Adipocyte (in vitro differentiated cells): ENCODE results near the gene MAP2K5.
A peak's percentile ranks its signal among the peaks of the same experiment; 100 is the strongest.

ENCODE experiments used
- DNase-seq: peaks from one replicate; pipeline ENCODE4 v3.0.0-alpha.2; 2015; ENCODE audit warnings: low read depth
- H3K27me3 ChIP-seq: replicated peaks from 2 replicates; pipeline ENCODE4 v1.7.0; 2013; ENCODE audit warnings: mild to moderate bottlenecking, low read length, moderate library complexity; ENCODE audit not compliant: control insufficient read depth, insufficient read depth
- H3K36me3 ChIP-seq: 2 replicates; pipeline ENCODE4 v1.7.0; 2013; ENCODE audit warnings: low read length, mild to moderate bottlenecking, moderate library complexity; ENCODE audit not compliant: control insufficient read depth, insufficient read depth, severe bottlenecking
- H3K4me1 ChIP-seq: 2 replicates; pipeline ENCODE4 v1.7.0; 2013; ENCODE audit warnings: mild to moderate bottlenecking, low read length, moderate library complexity; ENCODE audit not compliant: control insufficient read depth, insufficient read depth
- H3K4me3 ChIP-seq: 2 replicates; pipeline ENCODE4 v1.7.0; 2013; ENCODE audit warnings: mild to moderate bottlenecking, low read length, moderate library complexity
- H3K9ac ChIP-seq: 2 replicates; pipeline ENCODE4 v1.7.0; 2013; ENCODE audit warnings: mild to moderate bottlenecking, low read length, moderate library complexity
- H3K9me3 ChIP-seq: 2 replicates; pipeline ENCODE4 v1.7.0; 2013; ENCODE audit warnings: mild to moderate bottlenecking, low read length, moderate library complexity; ENCODE audit not compliant: control insufficient read depth

Gene MAP2K5

GRCh38 chr15:67762610-67763368 lies 220.3 kb downstream of the MAP2K5 start:
- peaks cover 6% of the 10 kb centered on the region for H3K36me3 ChIP-seq
- H3K27me3 ChIP-seq, result no peaks in the 10 kb centered on the region
- peak; percentile 26 for DNase-seq
- H3K9ac ChIP-seq, result no peak overlapping the region
- no peaks in the 10 kb centered on the region for H3K4me1 ChIP-seq
- no peak overlapping the region for H3K4me3 ChIP-seq
- H3K9me3 ChIP-seq, result no peaks in the 10 kb centered on the region

- Histone ChIP-seq H3K9ac (no peak overlapping the region), H3K4me1 (no peaks in the 10 kb centered on the region), H3K27me3 (no peaks in the 10 kb centered on the region), H3K4me3 (no peak overlapping the region), H3K36me3 (peaks cover 6% of the 10 kb centered on the region), H3K9me3 (no peaks in the 10 kb centered on the region)
- no peak for DNase-seq
Observed at GRCh38 chr15:67765701-67766100, 223.2 kb downstream of the MAP2K5 start.

- DNase-seq, result no peak
Observed at GRCh38 chr15:67766968-67767367, 224.5 kb downstream of the MAP2K5 start.

GRCh38 chr15:67768313-67768977 lies 225.9 kb downstream of the MAP2K5 start:
- Histone ChIP-seq H3K9me3 (no peaks in the 10 kb centered on the region), H3K9ac (no peak overlapping the region), H3K4me3 (no peak overlapping the region), H3K4me1 (no peaks in the 10 kb centered on the region), H3K27me3 (no peaks in the 10 kb centered on the region), H3K36me3 (peaks cover 6% of the 10 kb centered on the region)
- DNase-seq, result no peak

More at GRCh38 chr15:67766968-67767367, 224.5 kb downstream of the MAP2K5 start:
- Histone ChIP-seq H3K36me3 (peaks cover 6% of the 10 kb centered on the region), H3K27me3 (no peaks in the 10 kb centered on the region), H3K9me3 (no peaks in the 10 kb centered on the region), H3K9ac (no peak overlapping the region), H3K4me3 (no peak overlapping the region), H3K4me1 (no peaks in the 10 kb centered on the region)

- Histone ChIP-seq H3K4me3 (no peak overlapping the region), H3K9ac (no peak overlapping the region), H3K4me1 (no peaks in the 10 kb centered on the region), H3K36me3 (peaks cover 6% of the 10 kb centered on the region), H3K27me3 (no peaks in the 10 kb centered on the region), H3K9me3 (no peaks in the 10 kb centered on the region)
- DNase-seq, result no peak
Observed at GRCh38 chr15:67769497-67770357, 227.2 kb downstream of the MAP2K5 start.

GRCh38 chr15:67770358-67770628 lies 227.8 kb downstream of the MAP2K5 start:
- H3K4me1 ChIP-seq, result no peaks in the 10 kb centered on the region
- no peak overlapping the region for H3K9ac ChIP-seq
- no peaks in the 10 kb centered on the region for H3K27me3 ChIP-seq
- H3K9me3 ChIP-seq, result no peaks in the 10 kb centered on the region
- no peak overlapping the region for H3K4me3 ChIP-seq
- peaks cover 8% of the 10 kb centered on the region for H3K36me3 ChIP-seq
- no peak for DNase-seq

- no peaks in the 10 kb centered on the region for H3K27me3 ChIP-seq
- peaks cover 8% of the 10 kb centered on the region for H3K36me3 ChIP-seq
- no peak overlapping the region for H3K4me3 ChIP-seq
- H3K4me1 ChIP-seq, result no peaks in the 10 kb centered on the region
- DNase-seq, result no peak
- no peak overlapping the region for H3K9ac ChIP-seq
- H3K9me3 ChIP-seq, result no peaks in the 10 kb centered on the region
Observed at GRCh38 chr15:67771189-67771800, 228.8 kb downstream of the MAP2K5 start.

GRCh38 chr15:67774626-67775025 lies 232.1 kb downstream of the MAP2K5 start:
- H3K9me3 ChIP-seq, result no peaks in the 10 kb centered on the region
- no peak for DNase-seq
- H3K4me3 ChIP-seq, result no peak overlapping the region
- no peaks in the 10 kb centered on the region for H3K27me3 ChIP-seq
- peaks cover 7% of the 10 kb centered on the region for H3K36me3 ChIP-seq
- H3K4me1 ChIP-seq, result no peaks in the 10 kb centered on the region
- no peak overlapping the region for H3K9ac ChIP-seq

- DNase-seq, result no peak
- Histone ChIP-seq H3K27me3 (no peaks in the 10 kb centered on the region), H3K9ac (no peak overlapping the region), H3K4me1 (no peaks in the 10 kb centered on the region), H3K4me3 (no peak overlapping the region), H3K9me3 (no peaks in the 10 kb centered on the region), H3K36me3 (peaks cover 11% of the 10 kb centered on the region)
Observed at GRCh38 chr15:67775250-67775649, 232.7 kb downstream of the MAP2K5 start.

- Histone ChIP-seq H3K27me3 (no peaks in the 10 kb centered on the region), H3K9me3 (no peaks in the 10 kb centered on the region), H3K9ac (no peak overlapping the region), H3K4me1 (no peaks in the 10 kb centered on the region), H3K36me3 (peaks cover 11% of the 10 kb centered on the region), H3K4me3 (no peak overlapping the region)
- no peak for DNase-seq
Observed at GRCh38 chr15:67775998-67776397, 233.5 kb downstream of the MAP2K5 start.

GRCh38 chr15:67776600-67776999 lies 234.1 kb downstream of the MAP2K5 start:
- no peaks in the 10 kb centered on the region for H3K9me3 ChIP-seq
- H3K27me3 ChIP-seq, result no peaks in the 10 kb centered on the region
- H3K4me3 ChIP-seq, result no peak overlapping the region
- H3K36me3 ChIP-seq, result peaks cover 11% of the 10 kb centered on the region
- no peaks in the 10 kb centered on the region for H3K4me1 ChIP-seq
- no peak for DNase-seq
- no peak overlapping the region for H3K9ac ChIP-seq
